Measurements from ENCODE around the gene GOLGA6L10.
"Not testable (repeated sequence)": the region's sequence is repeated elsewhere in the genome, so short reads cannot be mapped to it uniquely, and the experiment has no call there.

- TF ChIP-seq CTCF, POLR2A (IDR thresholded peaks at IDR 0.05): not testable (repeated sequence)
Observed at GRCh38 chr15:82313951-82314768, 35.1 kb downstream of the GOLGA6L10 start.

All from vagina (tissue), 2 donors.